ENCODE results near the gene GBP6. TPM values are rescaled to one million over a fixed set of nuclear protein-coding genes. Genes with fewer than 3 reads are reported as not detected.

The GBP6 gene, protein sequence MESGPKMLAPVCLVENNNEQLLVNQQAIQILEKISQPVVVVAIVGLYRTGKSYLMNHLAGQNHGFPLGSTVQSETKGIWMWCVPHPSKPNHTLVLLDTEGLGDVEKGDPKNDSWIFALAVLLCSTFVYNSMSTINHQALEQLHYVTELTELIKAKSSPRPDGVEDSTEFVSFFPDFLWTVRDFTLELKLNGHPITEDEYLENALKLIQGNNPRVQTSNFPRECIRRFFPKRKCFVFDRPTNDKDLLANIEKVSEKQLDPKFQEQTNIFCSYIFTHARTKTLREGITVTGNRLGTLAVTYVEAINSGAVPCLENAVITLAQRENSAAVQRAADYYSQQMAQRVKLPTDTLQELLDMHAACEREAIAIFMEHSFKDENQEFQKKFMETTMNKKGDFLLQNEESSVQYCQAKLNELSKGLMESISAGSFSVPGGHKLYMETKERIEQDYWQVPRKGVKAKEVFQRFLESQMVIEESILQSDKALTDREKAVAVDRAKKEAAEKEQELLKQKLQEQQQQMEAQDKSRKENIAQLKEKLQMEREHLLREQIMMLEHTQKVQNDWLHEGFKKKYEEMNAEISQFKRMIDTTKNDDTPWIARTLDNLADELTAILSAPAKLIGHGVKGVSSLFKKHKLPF
- total RNA-seq, result 1 to 10 TPM in 1 of 4 donors, under 1 TPM in 3; 0.55 to 1.5 (median 0.74) TPM

DNA sequence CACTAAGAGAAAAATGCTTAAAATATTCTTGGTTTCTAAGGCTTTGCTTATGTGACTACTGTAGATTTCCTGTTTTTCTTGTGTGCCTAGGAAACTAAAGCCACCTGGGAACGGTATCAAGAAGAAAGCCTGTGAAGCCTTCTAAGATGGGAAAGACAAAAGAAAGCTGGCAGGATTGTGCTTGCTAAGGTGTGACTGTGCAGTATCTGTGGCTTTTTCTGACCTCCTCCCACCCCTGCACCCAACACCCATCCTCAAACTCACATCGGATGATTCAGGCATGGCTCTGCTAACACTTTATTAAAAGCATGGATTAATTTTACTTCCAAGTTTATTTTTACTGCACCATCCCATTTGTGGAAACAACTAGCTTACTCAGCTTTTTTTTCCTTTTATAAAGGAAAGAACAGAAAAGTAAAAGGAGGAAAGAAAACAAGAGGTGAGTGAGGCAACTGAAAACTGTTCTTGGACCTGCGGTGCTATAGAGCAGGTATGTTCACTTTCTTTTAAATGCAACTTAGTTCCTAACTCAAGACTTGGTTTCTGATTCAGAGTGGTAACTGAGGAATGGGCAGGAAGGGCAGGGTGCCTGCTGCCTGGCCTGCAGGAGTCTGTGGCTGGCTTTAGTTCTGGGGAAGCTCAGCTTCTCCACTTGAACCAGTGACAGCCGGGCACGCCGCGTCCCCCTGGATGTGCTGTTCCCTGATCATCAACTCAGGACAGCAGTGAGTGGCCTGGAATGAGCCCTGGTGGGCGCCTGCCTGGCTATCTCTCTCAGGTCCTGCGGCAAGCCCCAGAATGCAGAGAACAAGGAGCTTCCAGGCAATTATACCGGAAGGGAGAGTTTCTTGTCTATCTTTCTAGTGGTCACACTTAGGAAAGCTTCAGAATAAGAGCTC, at the start of gene GBP6:
Gene GBP6, plus strand, starts transcription at position 422 of the 899 bp plus-strand sequence. CDS start 4,493 bp downstream, outside the sequence.
- 57 to 65% methylated on average over 10 of the region's 10 CpGs for WGBS, 2 donors
- intact Hi-C loops (cut with DNase I; ENCODE audit: low total_unique reads), result no loop called here
- TF ChIP-seq, protein P1, sequence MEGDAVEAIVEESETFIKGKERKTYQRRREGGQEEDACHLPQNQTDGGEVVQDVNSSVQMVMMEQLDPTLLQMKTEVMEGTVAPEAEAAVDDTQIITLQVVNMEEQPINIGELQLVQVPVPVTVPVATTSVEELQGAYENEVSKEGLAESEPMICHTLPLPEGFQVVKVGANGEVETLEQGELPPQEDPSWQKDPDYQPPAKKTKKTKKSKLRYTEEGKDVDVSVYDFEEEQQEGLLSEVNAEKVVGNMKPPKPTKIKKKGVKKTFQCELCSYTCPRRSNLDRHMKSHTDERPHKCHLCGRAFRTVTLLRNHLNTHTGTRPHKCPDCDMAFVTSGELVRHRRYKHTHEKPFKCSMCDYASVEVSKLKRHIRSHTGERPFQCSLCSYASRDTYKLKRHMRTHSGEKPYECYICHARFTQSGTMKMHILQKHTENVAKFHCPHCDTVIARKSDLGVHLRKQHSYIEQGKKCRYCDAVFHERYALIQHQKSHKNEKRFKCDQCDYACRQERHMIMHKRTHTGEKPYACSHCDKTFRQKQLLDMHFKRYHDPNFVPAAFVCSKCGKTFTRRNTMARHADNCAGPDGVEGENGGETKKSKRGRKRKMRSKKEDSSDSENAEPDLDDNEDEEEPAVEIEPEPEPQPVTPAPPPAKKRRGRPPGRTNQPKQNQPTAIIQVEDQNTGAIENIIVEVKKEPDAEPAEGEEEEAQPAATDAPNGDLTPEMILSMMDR (IDR thresholded peaks at IDR 0.05), result no peak
- TF ChIP-seq POLR2A (IDR thresholded peaks at IDR 0.05), result no peak
- H3K4me3 ChIP-seq (ENCODE audit: low read depth, poor library complexity, severe bottlenecking), result no peak within 1 kb of the TSS
- DNase-seq (ENCODE audit: low spot score in 2 of 2), result no peak

DNA sequence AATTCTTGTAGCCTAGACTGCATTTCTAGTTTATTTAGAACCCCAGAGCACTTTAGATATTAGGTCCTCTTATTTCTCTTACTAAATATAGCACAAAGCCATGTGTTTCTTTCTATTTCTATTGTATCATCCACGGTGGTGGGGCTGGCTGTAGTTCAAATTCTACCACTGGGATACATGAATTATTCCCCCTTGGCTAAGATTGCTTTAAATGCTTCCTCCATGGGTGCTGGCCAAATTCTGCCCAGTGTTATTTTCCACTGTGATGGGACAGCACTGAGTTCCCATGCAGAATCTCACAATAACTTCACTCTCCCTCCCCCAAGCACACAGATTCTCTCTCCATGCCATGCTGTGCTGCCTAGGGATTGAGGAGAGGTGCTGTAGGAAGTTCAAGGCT, 41.5 kb upstream of the GBP6 start:
- no peak for TF ChIP-seq POLR2A (IDR thresholded peaks at IDR 0.05)
- TF ChIP-seq, protein P1 (IDR thresholded peaks at IDR 0.05), result no peak

DNA sequence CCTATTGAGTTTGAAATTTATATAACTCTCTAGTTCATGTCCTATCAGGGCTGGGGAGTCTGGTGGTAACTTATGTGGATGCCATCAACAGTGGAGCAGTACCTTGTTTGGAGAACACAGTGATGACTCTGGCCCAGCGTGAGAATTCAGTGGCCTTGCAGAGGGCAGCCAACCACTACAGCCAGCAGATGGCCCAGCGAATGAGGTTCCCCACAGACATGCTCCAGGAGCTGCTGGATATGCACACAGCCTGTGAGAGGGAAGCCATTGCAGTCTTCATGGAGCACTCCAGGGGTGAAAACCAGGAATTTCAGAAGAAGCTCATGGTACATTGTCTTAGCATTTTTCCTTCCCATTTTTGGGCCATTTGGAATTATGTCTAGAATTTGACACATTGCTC, 32.0 kb upstream of the GBP6 start:
- no peak overlapping the region for H3K4me3 ChIP-seq (ENCODE audit: low read depth, poor library complexity, severe bottlenecking)
- no peak for TF ChIP-seq POLR2A (IDR thresholded peaks at IDR 0.05)
- TF ChIP-seq, protein P1 (IDR thresholded peaks at IDR 0.05), result no peak
- WGBS, 2 donors, result 72 to 83% methylated on average over 2 of the region's 2 CpGs
- intact Hi-C loops (cut with DNase I; ENCODE audit: low total_unique reads), result no loop called here
- no peak for DNase-seq (ENCODE audit: low spot score in 2 of 2)

More for the DNA sequence above, 41.5 kb upstream of the GBP6 start:
- no peak overlapping the region for H3K4me3 ChIP-seq (ENCODE audit: low read depth, poor library complexity, severe bottlenecking)
- WGBS, 2 donors, result 4 to 26% methylated on average over 1 of the region's 1 CpG
- intact Hi-C loops (cut with DNase I; ENCODE audit: low total_unique reads), result no loop called here
- no peak for DNase-seq (ENCODE audit: low spot score in 2 of 2)

DNA sequence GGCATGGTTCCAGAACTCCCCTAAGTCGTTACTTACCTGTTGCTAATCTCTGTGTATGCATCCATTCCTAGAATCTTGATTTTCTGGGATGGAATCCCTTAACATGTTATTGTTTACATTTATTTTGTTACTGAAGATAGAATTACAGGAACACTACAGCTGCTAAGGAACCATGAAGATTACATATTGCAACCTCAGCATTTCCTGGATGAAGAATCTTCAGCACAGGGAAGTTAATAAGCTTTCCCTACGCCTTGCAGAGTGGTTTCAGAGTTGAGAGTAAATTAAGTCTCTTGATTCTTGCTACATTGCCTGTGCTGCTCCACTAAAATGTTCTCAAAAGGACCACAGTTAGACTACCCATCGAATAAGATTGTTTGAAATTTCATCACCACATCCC, 31.4 kb upstream of the GBP6 start:
- TF ChIP-seq POLR2A (IDR thresholded peaks at IDR 0.05), result no peak
- TF ChIP-seq, protein P1 (IDR thresholded peaks at IDR 0.05), result no peak
- DNase-seq (ENCODE audit: low spot score in 2 of 2), result no peak
- no peak overlapping the region for H3K4me3 ChIP-seq (ENCODE audit: low read depth, poor library complexity, severe bottlenecking)
- WGBS, 2 donors, result 37 to 42% methylated on average over 3 of the region's 3 CpGs
- intact Hi-C loops (cut with DNase I; ENCODE audit: low total_unique reads), result no loop called here

DNA sequence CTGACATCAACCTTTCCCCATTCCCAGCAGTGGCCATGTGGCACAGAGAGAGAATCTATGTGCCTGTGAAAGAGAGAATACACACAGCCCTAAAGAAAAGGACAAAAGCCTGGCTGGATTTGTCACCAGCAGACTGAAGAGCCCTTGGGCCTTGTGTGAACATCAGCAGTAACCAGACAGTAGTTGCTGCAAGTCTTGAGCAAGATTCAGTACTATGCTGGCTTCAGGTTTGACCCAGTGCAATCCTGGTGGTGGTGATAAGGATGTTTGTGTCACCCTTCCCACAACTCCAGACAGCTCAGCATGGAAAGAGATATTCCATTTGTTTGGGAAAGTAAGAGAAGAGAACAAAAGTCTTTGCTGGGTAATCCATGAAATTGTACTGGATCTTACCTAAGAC, 28.4 kb upstream of the GBP6 start:
- intact Hi-C loops (cut with DNase I; ENCODE audit: low total_unique reads), result no loop called here
- TF ChIP-seq, protein P1 (IDR thresholded peaks at IDR 0.05), result no peak
- TF ChIP-seq POLR2A (IDR thresholded peaks at IDR 0.05), result no peak
- no peak for DNase-seq (ENCODE audit: low spot score in 2 of 2)
- no peak overlapping the region for H3K4me3 ChIP-seq (ENCODE audit: low read depth, poor library complexity, severe bottlenecking)

All from lower leg skin (tissue), 4 donors.